GDM1 (cell line): Measurements from ENCODE around the gene MAP9.
"Not testable (repeated sequence)": the region's sequence is repeated elsewhere in the genome, so short reads cannot be mapped to it uniquely, and the experiment has no call there.

Experiments
- DNase-seq: peaks from one replicate; lab custom pipeline; 2025; lab: John Stamatoyannopoulos, UW

MAP9 gene

GRCh38 chr4:155342142-155342541 is 34.6 kb downstream of the MAP9 start:
- no peak for DNase-seq

- no peak for DNase-seq
Observed at GRCh38 chr4:155339999-155340398, 36.8 kb downstream of the MAP9 start.

GRCh38 chr4:155339588-155339987 is 37.2 kb downstream of the MAP9 start:
- DNase-seq, result no peak

- DNase-seq, result no peak
Observed at GRCh38 chr4:155338196-155338595, 38.6 kb downstream of the MAP9 start.

- no peak for DNase-seq
Observed at GRCh38 chr4:155336242-155336641, 40.5 kb downstream of the MAP9 start.

GRCh38 chr4:155331478-155331877 is 45.3 kb downstream of the MAP9 start:
- DNase-seq, result no peak

GRCh38 chr4:155322782-155323181 is 54.0 kb downstream of the MAP9 start:
- DNase-seq, result no peak

GRCh38 chr4:155321006-155321405 is 55.8 kb downstream of the MAP9 start:
- DNase-seq, result no peak

- DNase-seq, result no peak
Observed at GRCh38 chr4:155319516-155319915, 57.2 kb downstream of the MAP9 start.

GRCh38 chr4:155312027-155312426 is 64.7 kb downstream of the MAP9 start:
- DNase-seq, result not testable (repeated sequence)

- DNase-seq, result no peak
Observed at GRCh38 chr4:155307731-155308277, 69.0 kb downstream of the MAP9 start.

- DNase-seq, result no peak
Observed at GRCh38 chr4:155305619-155306018, 71.1 kb downstream of the MAP9 start.

- no peak for DNase-seq
Observed at GRCh38 chr4:155304375-155304774, 72.4 kb downstream of the MAP9 start.

- no peak for DNase-seq
Observed at GRCh38 chr4:155299103-155299502, 77.7 kb downstream of the MAP9 start.
